ENCODE measurements around the gene OR7G3.

Gene OR7G3

DNA sequence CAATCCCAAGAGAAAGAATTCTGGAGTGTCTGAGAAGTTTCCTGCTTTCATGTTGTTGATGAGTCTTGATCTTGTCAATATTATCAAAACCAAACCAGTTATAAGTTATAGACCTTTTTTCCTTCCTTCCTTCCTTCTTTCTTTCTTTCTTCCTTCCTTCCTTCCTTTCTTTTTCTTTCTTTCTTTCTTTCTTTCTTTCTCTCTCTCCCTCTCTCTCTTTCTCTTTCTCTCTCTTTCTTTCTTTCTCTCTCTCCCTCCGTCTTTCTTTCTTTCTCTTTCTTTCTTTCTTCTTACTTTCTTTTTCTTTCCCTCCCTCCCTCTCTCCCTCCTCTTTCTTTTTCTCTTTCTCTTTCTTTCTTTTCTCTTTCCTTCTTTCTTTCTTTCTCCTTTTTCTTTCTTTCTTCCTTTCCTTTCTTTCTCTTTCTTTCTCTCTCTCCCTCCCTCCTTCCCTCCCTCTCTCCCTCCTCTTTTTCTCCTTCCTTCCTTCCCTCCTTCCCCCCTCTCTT is at the start of gene OR7G3:
Gene OR7G3, minus strand, starts transcription at position 51 of the 506 bp plus-strand sequence. Its CDS starts 0 bp downstream, at position 51.
- DNase-seq: no peak

DNA sequence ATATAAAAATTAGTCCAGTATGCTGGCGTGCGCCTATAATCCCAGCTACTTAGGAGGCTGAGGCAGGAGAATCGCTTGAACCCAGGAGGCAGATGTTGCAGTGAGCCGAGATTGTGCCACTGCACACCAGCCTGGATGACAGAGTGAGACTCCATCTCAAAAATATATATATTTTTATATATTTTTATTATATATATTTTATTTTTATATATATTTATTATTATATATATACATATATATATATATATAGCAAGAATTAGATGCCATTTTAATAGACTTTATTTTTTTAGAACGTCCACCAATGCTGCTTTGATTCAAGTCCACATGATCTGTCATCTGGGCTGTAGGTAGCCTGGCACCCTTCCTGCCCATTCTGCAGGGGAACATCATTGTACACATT is 48.6 kb upstream of the OR7G3 start:
- no peak for DNase-seq

DNA sequence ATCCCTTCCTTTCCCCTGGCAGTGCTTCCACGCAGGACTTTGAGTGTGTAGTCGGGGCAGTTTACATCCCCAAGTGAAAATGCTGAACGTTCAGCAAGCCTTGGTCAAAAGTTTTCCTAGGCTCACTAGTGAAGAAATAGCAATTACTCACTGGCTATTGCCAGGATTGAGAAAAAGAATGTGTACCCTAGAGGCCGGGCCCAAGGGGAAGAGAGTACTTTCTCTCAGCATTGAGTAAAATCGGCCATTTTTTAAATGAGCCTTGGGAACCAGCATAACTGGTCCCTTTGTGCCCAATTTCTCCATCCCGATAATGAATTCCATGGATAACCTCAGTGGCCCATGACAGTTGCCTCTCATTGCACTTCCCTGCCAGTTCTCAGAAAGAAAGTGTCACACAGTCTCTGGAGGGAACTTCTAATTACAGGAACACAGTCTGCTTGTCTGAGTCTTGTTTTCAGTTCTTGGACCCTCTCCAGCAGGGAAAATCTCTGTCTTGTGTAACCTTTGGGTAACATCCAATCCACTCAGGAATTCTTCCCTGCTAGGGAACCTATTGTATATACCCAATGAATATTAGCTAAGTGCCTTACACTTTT is 44.7 kb upstream of the OR7G3 start:
- no peak for DNase-seq

DNA sequence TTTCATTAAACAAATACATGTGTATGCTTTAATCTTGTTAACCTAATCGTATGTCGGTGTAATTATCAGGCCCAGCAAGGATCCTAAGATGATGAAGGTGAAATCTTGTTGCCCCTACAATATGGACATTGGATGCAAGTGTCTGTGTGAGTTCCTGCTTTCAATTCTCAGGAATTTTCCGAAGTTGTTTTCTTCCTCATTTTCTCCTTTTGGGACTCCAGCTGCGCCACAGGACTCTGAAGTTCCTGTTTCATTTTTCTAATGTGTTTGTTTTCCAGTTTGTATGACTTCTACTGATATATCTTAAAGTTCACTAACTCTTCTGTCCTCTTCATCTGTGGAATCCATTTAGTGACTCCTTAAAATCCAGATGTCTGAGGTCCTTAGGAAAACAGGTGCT is 40.1 kb upstream of the OR7G3 start:
- DNase-seq: no peak

DNA sequence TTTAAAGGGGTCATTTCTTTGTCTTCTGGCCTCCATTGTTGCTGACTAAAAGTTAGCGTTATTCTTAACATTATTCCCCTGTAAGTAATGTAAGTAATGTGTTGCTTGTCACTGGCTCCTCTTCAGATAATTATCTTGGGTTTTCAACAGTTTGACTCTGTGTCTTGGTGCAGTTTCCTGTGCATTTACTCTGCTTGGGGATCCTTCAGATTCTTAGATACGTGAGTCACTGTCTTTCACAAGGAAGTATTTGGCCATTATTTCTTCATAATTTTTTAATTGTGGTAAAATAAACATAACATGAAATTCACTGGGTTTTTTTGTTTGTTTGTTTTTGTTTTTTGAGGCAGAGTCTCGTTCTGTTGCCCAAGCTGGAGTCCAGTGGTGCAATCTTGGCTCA is 38.5 kb upstream of the OR7G3 start:
- no peak for DNase-seq

DNA sequence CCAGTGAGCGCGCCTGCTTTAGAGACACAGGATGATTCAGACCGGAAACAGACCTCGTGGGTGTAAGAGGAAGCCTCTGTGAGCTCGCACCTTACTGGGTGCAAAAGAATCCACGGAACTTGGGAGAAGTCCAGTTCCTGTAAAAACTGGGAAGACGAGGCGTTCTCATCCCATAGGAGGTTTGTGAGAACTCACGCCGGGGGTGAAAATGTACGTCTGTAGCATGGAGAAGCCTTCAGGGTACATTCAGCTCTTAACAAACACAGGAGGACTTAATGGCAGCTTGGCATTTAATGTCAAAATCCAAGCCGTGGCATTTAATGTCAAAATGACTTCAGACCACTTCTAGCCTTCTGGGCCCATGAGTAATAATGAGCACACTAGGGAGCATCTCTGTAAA is 34.7 kb upstream of the OR7G3 start:
- DNase-seq: no peak

DNA sequence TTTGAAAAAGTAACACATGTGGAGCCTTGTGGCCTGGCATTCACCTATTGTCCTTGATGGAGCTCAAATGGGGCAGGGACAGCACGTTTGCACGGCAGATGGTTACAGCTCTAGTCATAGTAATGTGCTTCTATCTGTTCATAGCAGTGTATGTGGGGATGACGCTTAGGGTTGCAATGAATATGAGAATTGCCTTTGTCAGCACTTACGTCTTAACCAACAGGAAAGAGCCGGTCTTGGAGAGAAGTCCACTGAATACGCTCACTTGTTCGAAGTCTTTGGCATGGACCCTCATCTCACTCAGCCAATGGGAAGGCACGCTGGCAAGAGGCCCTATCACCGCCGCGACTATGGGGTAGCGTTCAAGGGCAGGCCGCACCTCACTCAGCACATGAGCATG is 33.1 kb upstream of the OR7G3 start:
- no peak for DNase-seq

DNA sequence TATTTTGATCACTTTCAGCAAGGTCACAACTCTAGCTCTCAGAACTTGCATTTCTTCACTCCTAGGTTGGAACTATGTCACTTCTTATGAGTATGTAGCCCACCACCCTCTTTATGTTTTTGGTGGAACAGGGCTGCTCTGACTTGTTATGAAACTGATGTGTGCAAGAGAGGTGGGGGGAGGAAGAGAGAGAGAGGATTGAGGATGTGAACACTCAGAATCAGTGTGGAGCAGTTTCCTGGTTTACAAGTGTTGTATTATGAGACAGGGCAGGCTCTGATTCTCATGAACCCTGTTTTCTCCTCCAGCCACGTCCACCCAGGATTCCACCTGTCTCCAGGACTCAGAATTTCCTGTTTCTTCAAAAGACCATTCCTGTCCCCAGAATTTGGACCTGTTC is 29.6 kb upstream of the OR7G3 start:
- no peak for DNase-seq

DNA sequence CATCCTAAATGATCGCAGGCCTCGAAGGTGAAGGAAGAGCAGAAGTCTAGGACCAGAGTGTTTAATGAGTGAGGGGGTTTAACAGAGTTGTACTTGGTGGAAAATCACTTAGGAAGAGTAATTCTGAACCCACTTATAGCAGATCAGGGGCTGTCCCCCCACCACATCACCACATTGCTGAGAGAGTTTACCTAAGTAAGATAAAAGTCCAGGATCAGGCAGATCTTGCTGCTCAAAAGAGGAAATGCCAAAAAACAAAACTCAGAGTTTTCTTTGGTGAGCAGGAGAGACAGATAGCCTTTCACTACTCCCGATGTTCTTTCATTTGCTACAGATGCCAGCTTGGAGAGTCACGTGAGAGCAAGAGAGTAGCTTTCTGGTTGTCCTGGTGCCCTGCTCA is 28.8 kb upstream of the OR7G3 start:
- no peak for DNase-seq

DNA sequence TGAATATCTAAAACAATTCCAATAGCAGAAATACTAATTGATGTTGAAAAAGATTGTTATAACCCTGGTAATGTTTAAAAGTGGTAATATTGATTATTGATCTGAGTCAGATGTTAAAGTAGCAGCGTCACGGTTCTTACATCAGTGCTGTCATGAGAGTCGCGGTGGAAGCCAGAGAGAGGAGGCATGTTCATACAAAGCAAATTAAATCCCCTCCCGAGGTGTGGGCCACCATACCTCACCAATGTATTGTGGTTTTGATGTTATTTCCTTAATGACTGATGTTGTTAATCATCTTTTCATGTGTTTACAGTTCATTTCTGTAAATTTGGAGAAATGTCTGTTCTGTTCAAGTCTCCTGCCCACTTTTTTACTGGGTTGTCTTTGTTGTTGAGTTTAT is 24.6 kb upstream of the OR7G3 start:
- DNase-seq: no peak

DNA sequence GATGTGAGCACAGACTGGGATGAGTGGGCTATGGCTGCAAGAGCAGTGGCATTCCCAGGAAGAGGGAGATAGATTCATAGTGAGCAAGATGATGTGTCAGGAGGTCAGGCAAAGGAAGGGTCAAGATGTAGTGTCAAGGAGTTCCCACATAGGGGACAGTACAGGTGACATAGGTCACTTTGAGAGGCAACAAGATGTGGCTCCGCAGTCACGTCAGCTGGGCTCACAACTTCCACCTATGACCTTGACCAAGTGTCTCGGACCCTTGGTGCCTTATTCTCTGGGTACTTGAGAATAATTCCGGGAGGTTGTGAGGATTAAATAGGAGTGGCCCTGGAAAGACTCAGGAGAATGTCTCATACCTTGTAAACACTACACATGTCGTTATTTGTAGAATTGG is 23.9 kb upstream of the OR7G3 start:
- no peak for DNase-seq

DNA sequence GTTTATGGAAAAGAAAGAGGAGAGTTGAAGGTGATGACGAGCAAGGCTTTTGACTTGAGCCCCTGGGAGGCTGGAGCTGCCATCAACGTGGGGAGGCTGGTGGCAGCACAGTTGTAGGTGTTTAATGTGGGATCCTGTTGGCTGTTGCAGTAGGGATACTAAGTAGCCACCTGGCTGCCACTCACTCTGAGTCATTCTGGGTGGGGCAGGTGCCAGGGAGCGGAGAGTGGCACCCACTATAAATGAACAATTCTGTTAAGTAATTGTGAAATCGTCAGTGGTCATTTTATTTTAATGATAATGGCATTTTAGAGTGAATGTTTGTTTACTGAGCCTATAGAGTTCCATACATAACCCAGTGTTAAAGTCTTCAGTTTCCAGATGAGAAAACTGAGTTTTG is 23.2 kb upstream of the OR7G3 start:
- DNase-seq: no peak

DNA sequence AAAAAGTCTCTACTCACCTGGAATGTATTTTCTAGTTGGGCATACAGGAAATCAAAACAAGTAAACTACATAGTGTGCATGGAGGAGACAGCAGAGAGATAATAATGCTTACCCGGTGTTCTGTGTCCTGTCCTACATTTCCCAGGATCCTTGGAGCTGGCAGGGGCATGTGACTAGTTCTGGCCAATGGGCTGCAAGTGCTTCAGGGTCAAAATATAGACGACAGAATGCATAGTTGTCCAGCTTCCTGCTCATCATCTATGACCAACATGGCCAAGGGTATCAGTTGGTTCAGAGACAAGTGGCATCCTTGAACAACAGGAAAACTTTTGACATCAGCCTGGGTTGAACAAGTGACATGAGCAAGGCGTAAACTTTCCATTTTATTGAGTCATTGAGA is 21.9 kb upstream of the OR7G3 start:
- DNase-seq: no peak

DNA sequence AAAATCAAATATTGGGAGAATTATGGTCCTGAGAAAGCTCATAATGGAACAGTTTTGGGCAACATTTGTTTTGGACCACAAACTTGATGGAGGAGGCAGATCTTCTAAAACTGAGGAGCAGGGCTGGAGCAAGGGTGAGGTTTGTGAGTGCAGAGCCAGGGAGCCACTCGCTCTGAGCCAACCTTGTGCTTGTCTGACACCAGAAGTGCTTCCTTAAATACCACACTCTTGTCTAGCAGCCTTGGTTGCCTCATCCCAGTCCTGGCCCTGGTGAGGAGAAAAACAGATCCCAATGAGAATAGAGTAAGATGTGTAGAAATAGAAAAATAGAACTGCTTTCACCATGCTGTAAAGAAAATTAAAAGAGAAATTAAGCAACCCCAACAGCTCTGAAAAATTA is 20.1 kb upstream of the OR7G3 start:
- no peak for DNase-seq

DNA sequence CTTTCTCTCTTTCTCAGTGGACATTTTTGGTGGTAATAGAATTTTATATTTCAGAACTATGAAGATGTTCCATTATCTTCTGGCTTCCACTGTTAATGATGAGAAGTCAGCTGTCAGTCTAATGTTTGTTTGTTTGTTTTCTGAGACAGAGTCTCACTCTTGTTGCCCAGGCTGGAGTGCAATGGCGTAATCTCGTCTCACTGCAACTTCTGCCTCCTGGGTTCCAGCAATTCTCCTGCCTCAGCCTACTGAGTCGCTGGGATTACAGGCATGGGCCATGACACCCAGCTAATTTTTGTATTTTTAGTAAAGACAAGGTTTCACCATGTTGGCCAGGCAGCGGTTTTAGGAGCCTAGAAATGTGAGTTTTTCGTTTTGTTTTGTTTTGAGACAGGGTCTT is 18.2 kb upstream of the OR7G3 start:
- DNase-seq: no peak

DNA sequence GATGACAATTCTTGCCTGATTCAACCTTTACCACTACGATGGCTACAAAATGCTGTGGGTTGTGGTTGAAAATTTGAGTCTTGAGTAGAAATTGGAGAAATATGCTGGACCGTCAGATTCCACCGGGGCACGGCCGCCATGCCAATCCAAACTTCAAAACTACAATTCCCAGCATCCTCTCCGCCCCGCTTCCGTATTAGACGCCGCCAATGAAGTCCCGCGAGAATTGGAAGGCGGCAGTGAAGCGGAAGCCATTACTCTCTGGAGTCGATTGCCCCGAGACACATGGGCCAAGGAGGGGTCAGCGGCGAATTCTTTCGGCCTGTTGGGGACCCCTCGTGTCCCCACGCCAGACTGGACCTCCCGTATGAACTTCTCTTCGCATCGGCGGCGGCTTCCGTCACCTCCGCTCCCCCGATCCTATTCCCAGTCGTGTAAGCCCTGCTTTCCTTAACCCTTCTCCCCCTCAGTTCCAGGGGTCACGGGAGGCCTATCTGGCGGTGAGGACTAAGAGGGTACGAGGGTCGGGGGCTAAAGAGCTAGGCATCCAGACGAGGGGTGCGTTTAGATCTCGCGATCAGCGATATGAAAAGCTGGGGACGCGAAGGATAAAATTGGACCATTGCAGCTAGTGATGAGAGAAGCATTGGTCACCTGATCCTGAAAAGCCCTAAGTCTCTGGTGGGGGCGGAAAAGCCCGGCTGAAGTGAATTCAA is 13.6 kb upstream of the OR7G3 start, which contains the start of gene ZNF317:
Gene ZNF317, plus strand, starts transcription at position 239 of the 716 bp plus-strand sequence. CDS start 15,620 bp downstream, outside the sequence.
- peak; percentile 45 for DNase-seq

DNA sequence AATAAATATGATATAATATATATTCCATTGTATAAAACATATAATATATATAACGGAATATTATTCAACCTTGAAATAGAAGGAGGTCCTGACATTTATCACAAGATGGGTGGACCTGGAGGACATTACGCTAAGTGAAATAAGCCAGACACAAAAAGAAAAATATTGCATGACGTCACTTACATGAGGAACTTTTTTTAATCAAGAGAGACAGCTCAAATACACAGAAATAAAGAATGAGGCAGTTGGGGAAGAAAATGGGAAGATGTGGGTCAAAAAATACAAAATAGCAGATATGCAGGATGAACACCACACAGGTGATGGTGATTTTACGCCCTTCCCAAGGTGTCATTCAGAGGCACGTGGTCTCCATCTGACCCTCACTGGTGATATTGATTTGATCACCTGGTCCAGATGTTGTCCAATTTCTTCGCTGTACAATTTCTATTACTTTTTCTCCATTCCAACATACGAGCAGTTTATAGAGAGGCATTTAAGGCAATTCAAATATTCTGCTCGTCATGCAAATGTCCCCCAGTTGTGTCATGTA is 12.9 kb upstream of the OR7G3 start:
- DNase-seq: no peak

DNA sequence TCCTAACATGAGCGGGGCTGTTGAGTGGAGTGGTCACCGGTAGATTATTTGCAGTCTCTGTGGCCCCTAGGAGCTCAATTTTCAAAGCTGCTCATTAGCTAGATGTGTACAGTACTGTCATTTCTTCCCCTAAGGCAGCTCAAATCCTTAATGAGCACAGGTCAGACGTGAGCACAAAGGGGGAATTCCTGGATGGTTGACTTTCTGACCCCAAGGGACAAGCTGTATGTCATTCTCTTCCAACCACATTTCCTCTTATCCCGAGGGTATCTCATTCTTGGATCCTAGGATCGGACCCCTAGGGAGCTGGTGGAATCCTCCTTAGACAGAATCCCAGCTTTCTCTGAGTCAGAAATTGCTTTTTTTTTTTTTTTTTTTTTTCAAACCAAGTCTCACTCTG is 5.7 kb upstream of the OR7G3 start:
- no peak for DNase-seq

DNA sequence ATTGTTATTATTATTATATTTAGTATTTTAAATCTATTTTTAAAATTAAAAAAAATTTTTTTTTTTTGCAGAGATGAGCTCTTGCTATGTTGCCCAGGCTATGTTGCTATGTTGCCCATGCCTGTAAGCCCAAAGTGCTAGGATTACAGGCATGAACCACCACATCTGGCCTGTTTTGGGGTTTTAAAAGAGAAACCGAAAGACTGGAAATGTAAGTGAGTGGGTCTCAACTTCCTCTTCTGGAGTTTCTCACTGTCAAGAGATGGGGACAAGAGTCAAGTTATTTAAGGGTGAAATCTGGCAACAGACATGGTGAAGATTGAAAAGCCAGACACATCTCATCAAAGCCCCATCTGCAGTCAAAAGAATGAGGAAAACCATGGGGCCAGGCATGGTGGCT is 4.2 kb upstream of the OR7G3 start:
- DNase-seq: no peak

DNA sequence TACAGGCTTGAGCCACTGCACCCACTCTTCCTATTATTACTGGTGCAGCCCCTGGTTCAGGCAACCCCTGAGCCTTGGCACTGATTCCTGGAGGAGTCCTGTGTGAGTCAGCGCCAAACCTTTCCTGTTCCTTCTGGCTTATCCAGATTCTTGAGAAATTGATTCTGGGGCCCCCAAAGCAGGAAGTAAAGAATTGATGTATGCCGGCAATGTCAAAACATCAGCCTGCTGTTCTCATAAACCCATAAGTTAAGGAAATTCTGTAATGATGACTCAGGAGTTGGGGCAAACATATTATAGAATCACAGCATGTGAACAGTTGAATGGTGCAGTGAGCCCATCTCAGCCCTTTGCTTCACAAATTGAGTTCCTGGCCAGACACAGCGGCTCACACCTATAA is 1.4 kb upstream of the OR7G3 start:
- no peak for DNase-seq

DNA sequence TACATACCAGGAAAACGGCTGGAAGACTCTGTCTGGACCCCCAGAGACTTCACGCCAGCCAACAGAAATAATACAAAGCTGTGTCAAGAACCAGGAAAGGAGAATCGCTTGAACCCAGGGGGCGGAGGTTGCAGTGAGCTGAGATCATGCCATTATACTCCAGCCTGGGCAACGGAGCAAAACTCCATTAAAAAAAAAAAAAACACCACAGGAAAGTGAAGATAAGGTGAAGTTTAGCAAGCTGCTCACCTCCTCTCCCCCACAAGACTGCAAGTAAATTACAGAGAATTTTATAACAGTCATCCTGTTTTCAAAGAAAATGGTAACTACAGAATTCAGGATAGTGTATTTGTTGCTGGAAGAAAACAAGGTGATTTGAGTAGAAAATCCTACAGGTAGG is 10.2 kb downstream of the OR7G3 start:
- no peak for DNase-seq

DNA sequence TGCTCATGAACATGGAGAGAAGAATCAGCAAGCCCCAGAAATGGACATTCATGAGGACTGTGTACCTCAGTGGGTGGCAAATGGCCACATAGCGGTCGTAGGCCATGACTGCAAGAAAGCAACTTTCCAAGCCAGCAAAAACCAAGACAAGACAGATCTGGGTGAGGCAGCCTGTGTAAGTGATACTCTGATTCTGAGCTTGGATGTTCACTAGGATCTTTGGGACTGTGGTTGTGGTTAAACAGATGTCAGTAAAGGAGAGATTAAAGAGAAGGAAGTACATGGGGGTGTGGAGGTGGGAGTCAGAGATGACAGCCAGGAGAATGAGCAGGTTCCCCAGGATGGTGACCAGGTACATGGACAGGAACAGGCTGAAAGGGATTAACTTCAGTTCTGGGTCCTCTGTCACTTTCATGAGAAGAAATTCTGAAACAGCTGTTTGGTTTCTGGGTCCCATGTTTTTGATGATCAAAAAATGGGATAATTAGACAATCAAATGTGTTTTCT is 11.4 kb downstream of the OR7G3 start, which contains the start of gene OR7G1:
Gene OR7G1, minus strand, starts transcription at position 457 of the 507 bp plus-strand sequence. Its CDS starts 0 bp downstream, at position 457.
- DNase-seq: no peak

DNA sequence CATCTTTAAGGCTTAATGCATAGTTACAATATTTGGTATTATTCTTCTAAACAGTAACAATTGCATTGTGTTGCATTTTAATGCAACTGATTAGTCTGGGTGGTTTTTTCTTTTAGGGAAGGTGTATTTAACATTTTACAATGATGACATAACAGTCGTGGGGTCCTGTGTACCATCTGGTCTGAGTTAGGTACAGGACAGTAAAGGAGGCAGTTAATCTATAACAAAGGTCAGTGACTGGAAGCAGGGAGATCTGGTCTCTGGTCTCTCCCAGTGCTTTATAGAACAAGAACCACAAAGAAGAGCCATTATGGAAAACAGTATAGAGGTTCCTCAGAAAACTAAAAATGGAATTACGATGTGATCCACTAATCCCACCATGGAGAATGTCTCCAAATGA is 16.8 kb downstream of the OR7G3 start:
- no peak for DNase-seq

DNA sequence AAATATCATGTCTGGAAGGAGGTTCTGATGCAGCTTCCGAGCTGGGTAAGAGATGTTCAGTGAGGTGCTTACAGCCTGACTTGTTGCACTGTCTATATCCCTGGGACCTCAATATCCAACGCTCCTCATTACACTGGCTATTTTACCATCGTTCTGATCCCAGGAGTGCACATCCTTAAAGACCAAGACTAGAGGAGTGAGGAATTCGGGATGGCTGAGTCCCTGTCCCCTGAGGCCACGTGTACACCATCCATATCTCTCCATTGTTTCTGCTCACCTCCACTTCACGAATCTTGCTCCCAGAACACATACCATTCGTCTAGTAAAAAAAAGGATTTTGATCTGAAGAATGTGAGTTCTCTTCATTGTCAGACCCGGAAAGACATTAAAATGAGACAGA is 19.4 kb downstream of the OR7G3 start, which contains the start of gene OR7G2:
Gene OR7G2, minus strand, starts transcription at position 101 of the 400 bp plus-strand sequence. CDS start 4,232 bp downstream, outside the sequence.
- DNase-seq: no peak

All from cortex of kidney (tissue), 1 donor.